Thyroid gland (tissue), 4 donors: Measurements from ENCODE around the gene TTN.

Source experiments
- POLR2A ChIP-seq, 2 donors: fragments of 450-650 bp; IDR thresholded peaks; one replicate each; pipeline ENCODE4 v1.6.1; 2017; ENCODE audit warnings: antibody characterized with exemption in 2 of 2, mild to moderate bottlenecking in 2 of 2, moderate library complexity in 1 of 2
- TF ChIP-seq, protein P1 (sequence below), 6 experiments: fragments of 200-600 bp in 3 of 6; fragments of 450-650 bp in 3 of 6; sonication (generic) in 3 of 6; IDR thresholded peaks; one replicate each; pipeline ENCODE4 v1.5.1; 2016 to 2019; ENCODE audit warnings: antibody characterized with exemption in 6 of 6, mild to moderate bottlenecking in 2 of 6, inconsistent platforms in 1 of 6, moderate library complexity in 1 of 6

DNA sequence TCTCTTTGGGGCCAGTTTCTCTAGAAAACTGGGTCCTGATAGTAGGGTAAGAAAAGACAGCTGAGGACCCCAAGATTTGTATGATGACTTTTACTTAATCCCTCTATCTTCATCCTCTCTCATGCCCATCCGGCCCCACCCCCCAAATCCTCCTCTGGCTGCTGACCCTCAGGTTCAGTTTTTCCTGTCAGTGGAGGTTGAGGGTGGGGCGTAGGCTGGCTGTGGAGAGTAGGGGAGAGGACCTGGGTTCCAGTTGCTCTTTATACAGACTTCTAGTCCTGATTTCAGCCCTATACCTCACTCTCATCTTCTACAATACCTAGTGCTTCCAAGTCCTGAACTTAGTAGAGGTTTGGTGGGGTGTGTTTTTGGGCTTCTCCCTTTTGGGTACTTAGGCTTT, 298.6 kb downstream of the TTN start:
- TF ChIP-seq, protein P1, sequence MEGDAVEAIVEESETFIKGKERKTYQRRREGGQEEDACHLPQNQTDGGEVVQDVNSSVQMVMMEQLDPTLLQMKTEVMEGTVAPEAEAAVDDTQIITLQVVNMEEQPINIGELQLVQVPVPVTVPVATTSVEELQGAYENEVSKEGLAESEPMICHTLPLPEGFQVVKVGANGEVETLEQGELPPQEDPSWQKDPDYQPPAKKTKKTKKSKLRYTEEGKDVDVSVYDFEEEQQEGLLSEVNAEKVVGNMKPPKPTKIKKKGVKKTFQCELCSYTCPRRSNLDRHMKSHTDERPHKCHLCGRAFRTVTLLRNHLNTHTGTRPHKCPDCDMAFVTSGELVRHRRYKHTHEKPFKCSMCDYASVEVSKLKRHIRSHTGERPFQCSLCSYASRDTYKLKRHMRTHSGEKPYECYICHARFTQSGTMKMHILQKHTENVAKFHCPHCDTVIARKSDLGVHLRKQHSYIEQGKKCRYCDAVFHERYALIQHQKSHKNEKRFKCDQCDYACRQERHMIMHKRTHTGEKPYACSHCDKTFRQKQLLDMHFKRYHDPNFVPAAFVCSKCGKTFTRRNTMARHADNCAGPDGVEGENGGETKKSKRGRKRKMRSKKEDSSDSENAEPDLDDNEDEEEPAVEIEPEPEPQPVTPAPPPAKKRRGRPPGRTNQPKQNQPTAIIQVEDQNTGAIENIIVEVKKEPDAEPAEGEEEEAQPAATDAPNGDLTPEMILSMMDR (IDR thresholded peaks at IDR 0.05) = no peak
- no peak for TF ChIP-seq POLR2A (IDR thresholded peaks at IDR 0.05)
